Fibroblast of lung (primary cell): ENCODE measurements around the gene HUNK. TPM values are rescaled to one million over a fixed set of nuclear protein-coding genes. Genes with fewer than 3 reads are reported as not detected.

Source experiments
- DNase-seq, 2 donors: peaks; one replicate each; pipeline versions ENCODE4 v3.0.0 to v3.0.0-alpha.2; 2010; ENCODE audit warnings: low read depth in 2 of 2
- H2AFZ ChIP-seq: 2 replicates; pipeline ENCODE4 v1.5.1; 2012; ENCODE audit warnings: low read length, control low read depth, inconsistent platforms
- H3K27ac ChIP-seq: 2 replicates; pipeline ENCODE4 v1.5.1; 2011; ENCODE audit warnings: low read length, control low read depth; ENCODE audit not compliant: insufficient read depth
- H3K27me3 ChIP-seq: 2 replicates; pipeline ENCODE4 v1.5.1; 2011; ENCODE audit warnings: mild to moderate bottlenecking, low read length; ENCODE audit not compliant: control insufficient read depth, insufficient read depth
- H3K36me3 ChIP-seq: 2 replicates; pipeline ENCODE4 v1.5.1; 2011; ENCODE audit warnings: low read length; ENCODE audit not compliant: control insufficient read depth, insufficient read depth
- H3K4me1 ChIP-seq: 2 replicates; pipeline ENCODE4 v1.5.1; 2011; ENCODE audit warnings: low read length; ENCODE audit not compliant: control insufficient read depth, insufficient read depth; ENCODE audit errors: extremely low read depth
- H3K4me2 ChIP-seq: 2 replicates; pipeline ENCODE4 v1.5.1; 2011; ENCODE audit warnings: low read length, control low read depth; ENCODE audit not compliant: insufficient read depth; ENCODE audit errors: extremely low read depth
- H3K4me3 ChIP-seq, 4 experiments: fragments of 200-600 bp in 1 of 4; sonication (generic) in 1 of 4; replicated peaks in 1 of 4; 2 replicates each; pipeline ENCODE4 v1.5.1; 2011 to 2016; ENCODE audit warnings: low read length in 4 of 4, low read depth in 3 of 4, mild to moderate bottlenecking in 3 of 4, control low read depth in 2 of 4, inconsistent platforms in 1 of 4, mixed read lengths in 1 of 4; ENCODE audit not compliant: insufficient read depth in 1 of 4; ENCODE audit errors: control extremely low read depth in 1 of 4
- H3K79me2 ChIP-seq: 2 replicates; pipeline ENCODE4 v1.5.1; 2012; ENCODE audit warnings: mild to moderate bottlenecking, low read length, inconsistent platforms; ENCODE audit not compliant: control insufficient read depth, insufficient read depth
- H3K9ac ChIP-seq: 2 replicates; pipeline ENCODE4 v1.5.1; 2011; ENCODE audit warnings: mild to moderate bottlenecking, low read length, control low read depth; ENCODE audit not compliant: insufficient read depth
- H3K9me3 ChIP-seq: 2 replicates; pipeline ENCODE4 v1.5.1; 2012; ENCODE audit warnings: low read depth, low read length; ENCODE audit not compliant: control insufficient read depth, insufficient read depth
- H4K20me1 ChIP-seq: 2 replicates; pipeline ENCODE4 v1.5.1; 2011; ENCODE audit warnings: low read length; ENCODE audit not compliant: control insufficient read depth, insufficient read depth; ENCODE audit errors: extremely low read depth
- EZH2 ChIP-seq: IDR thresholded peaks from 2 replicates; pipeline ENCODE4 v1.5.1; 2012; ENCODE audit warnings: low read length, control low read depth, mild to moderate bottlenecking; ENCODE audit errors: missing control alignments
- polyA plus RNA-seq, 2 donors: library from polyadenylated mRNA; depleted of rRNA in 1 of 2; stranded (reverse) in 1 of 2; unstranded in 1 of 2; fragments of >200 nt; gene quantifications; 2 replicates each; pipeline ENCODE4 v1.2.1, GENCODE V29; 2011 to 2012; ENCODE audit warnings: missing spikeins in 1 of 2
- total RNA-seq: library from RNA; depleted of rRNA; stranded (reverse); fragments of >200 nt; gene quantifications from 2 replicates; pipeline ENCODE4 v1.2.1, GENCODE V29; 2014
- TF ChIP-seq, protein P1 (sequence below), 2 donors: IDR thresholded peaks in 1 of 2; conservative IDR thresholded peaks in 1 of 2; 1 replicate in 1 of 2; 2 replicates in 1 of 2; pipeline ENCODE4 v1.5.1; 2011 to 2012; ENCODE audit warnings: low read length in 2 of 2, control low read depth in 1 of 2, inconsistent platforms in 1 of 2, low read depth in 1 of 2, mild to moderate bottlenecking in 1 of 2

Gene HUNK
- total and polyA plus RNA-seq, 2 donors (not counting 1 experiment from before 2014, with no cell fraction given): 0.09 to 0.33 TPM

DNA sequence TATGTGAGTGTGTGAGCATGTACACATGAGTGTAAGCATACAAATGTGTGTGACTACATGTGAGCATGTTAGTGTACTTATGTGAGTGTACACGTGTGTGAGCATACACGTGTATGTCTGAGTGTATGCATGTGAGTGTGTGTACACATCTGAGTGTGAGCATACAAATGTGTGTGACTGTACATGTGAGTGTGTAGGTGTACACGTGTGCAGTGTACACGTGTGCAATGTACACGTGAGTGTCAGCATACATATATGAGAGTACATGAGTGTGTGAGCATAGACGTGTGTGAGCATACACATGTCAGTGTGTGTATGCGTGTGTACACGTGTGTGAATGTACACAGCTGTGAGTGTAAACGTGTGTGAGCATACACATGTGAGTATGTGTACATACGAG is 170.6 kb downstream of the HUNK start:
- no peaks in the 10 kb centered on the region for H3K27me3 ChIP-seq
- H3K27ac ChIP-seq: no peak overlapping the region
- H3K9ac ChIP-seq: no peak overlapping the region
- no peak overlapping the region for H3K4me2 ChIP-seq
- no peak for DNase-seq
- H3K4me3 ChIP-seq: no peak overlapping the region
- H3K79me2 ChIP-seq: no peaks in the 10 kb centered on the region
- H3K4me1 ChIP-seq: no peaks in the 10 kb centered on the region
- TF ChIP-seq, protein P1, sequence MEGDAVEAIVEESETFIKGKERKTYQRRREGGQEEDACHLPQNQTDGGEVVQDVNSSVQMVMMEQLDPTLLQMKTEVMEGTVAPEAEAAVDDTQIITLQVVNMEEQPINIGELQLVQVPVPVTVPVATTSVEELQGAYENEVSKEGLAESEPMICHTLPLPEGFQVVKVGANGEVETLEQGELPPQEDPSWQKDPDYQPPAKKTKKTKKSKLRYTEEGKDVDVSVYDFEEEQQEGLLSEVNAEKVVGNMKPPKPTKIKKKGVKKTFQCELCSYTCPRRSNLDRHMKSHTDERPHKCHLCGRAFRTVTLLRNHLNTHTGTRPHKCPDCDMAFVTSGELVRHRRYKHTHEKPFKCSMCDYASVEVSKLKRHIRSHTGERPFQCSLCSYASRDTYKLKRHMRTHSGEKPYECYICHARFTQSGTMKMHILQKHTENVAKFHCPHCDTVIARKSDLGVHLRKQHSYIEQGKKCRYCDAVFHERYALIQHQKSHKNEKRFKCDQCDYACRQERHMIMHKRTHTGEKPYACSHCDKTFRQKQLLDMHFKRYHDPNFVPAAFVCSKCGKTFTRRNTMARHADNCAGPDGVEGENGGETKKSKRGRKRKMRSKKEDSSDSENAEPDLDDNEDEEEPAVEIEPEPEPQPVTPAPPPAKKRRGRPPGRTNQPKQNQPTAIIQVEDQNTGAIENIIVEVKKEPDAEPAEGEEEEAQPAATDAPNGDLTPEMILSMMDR (conservative IDR thresholded peaks at IDR 0.05 in 1 of 2, IDR thresholded peaks at IDR 0.05 in 1 of 2; ENCODE audit: low read depth in 1 of 2, low read length in 2 of 2): no peak
- TF ChIP-seq EZH2: no peak
- no peaks in the 10 kb centered on the region for H3K36me3 ChIP-seq
- H4K20me1 ChIP-seq: no peaks in the 10 kb centered on the region
- peaks cover 7% of the 10 kb centered on the region for H3K9me3 ChIP-seq
- H2AFZ ChIP-seq: no peak overlapping the region

DNA sequence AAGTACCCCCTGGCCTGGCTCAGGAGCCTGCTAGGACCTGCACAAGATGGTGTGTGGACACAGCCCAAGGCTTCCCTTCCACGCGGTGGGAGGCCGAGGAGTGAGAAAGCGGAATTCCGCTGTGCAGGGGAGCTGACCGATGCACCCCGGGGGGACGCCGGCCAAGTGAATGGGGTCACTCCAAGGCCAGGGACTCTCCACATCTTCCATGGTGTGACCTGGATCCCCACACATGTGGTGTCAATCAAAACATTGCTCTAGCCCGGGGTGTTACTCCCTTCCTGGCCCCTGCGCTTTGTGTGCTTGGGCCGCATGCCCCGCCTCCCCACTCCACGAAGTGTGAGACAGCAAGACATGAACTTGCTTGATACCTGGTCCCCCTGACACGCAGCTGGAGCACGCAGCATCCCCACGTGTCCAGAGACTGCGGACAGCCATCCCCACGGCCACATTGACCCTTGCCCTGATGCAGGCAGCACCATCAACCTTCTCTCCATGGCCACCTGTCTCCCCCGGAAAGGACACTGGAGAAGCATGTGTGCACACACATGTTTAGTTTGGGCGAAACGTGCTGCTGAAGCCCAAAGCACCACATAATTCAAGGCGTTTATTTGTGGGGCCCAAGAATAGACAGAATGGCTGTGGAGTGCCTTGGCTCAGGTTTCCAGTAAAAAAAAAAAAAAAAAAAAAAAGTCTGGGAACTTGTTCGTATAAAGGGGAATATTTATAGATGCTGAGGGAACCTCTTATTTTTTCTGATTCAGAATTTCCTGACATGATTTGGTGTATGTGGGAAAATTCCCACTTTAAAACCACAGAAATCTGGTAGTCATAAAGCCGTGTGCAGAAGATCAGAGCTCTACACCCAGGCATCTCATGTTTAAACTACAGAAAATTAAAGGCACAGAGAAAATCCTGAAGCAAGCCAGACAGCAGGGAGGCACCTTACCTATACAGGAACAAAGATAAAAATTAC is 171.7 kb downstream of the HUNK start:
- Histone ChIP-seq H3K27me3 (no peaks in the 10 kb centered on the region), H3K79me2 (no peaks in the 10 kb centered on the region), H3K4me2 (no peak overlapping the region), H3K27ac (no peak overlapping the region), H3K9ac (no peak overlapping the region), H3K36me3 (no peaks in the 10 kb centered on the region), H2AFZ (no peak overlapping the region), H3K9me3 (peaks cover 7% of the 10 kb centered on the region), H3K4me3 (no peak overlapping the region), H3K4me1 (no peaks in the 10 kb centered on the region), H4K20me1 (no peaks in the 10 kb centered on the region)
- TF ChIP-seq, protein P1 (conservative IDR thresholded peaks at IDR 0.05 in 1 of 2, IDR thresholded peaks at IDR 0.05 in 1 of 2; ENCODE audit: low read depth in 1 of 2, low read length in 2 of 2): no peak
- no peak for TF ChIP-seq EZH2
- peak in 1 of 2 donors; percentile 3 for DNase-seq

DNA sequence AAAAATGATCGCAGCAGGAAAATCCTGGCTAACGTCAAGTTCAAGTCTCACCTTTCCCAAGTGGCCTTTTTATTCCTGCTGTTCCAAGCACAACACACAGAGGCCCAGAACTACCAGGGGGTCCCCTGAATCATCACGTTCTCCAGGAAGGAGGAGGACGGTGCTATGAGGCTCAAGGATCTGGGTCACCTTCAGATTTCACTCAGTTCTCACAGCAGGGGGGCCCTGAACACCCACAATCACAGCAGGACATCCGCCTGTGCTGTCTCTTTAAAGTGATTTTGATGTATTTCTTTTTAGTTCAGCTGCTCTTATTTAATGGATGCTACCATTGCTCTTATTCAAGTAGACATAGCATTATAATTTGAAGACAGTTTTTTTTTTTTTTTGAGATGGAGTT is 173.4 kb downstream of the HUNK start:
- H3K9me3 ChIP-seq: peaks cover 7% of the 10 kb centered on the region
- H3K4me1 ChIP-seq: no peaks in the 10 kb centered on the region
- H3K79me2 ChIP-seq: no peaks in the 10 kb centered on the region
- H3K36me3 ChIP-seq: no peaks in the 10 kb centered on the region
- H2AFZ ChIP-seq: no peak overlapping the region
- DNase-seq: no peak
- no peak overlapping the region for H3K9ac ChIP-seq
- H3K27me3 ChIP-seq: no peaks in the 10 kb centered on the region
- no peaks in the 10 kb centered on the region for H4K20me1 ChIP-seq
- H3K4me3 ChIP-seq: no peak overlapping the region
- H3K4me2 ChIP-seq: no peak overlapping the region
- TF ChIP-seq EZH2: no peak
- TF ChIP-seq, protein P1 (conservative IDR thresholded peaks at IDR 0.05 in 1 of 2, IDR thresholded peaks at IDR 0.05 in 1 of 2; ENCODE audit: low read depth in 1 of 2, low read length in 2 of 2): no peak
- no peak overlapping the region for H3K27ac ChIP-seq
